Prostate gland (tissue), 2 donors: ENCODE measurements around the gene MGAT4A.

Experiments
- POLR2A ChIP-seq: fragments of 450-650 bp; IDR thresholded peaks from one replicate; pipeline ENCODE4 v1.6.1; 2016; ENCODE audit warnings: antibody characterized with exemption, mild to moderate bottlenecking
- TF ChIP-seq, protein P1 (sequence below), 4 experiments: fragments of 200-600 bp in 2 of 4; fragments of 450-650 bp in 2 of 4; sonication (generic) in 2 of 4; IDR thresholded peaks; 1 replicate in 3 of 4; 2 replicates in 1 of 4; pipeline ENCODE4 v1.5.1; 2016 to 2019; ENCODE audit warnings: antibody characterized with exemption in 4 of 4, mild to moderate bottlenecking in 2 of 4, moderate library complexity in 2 of 4

DNA sequence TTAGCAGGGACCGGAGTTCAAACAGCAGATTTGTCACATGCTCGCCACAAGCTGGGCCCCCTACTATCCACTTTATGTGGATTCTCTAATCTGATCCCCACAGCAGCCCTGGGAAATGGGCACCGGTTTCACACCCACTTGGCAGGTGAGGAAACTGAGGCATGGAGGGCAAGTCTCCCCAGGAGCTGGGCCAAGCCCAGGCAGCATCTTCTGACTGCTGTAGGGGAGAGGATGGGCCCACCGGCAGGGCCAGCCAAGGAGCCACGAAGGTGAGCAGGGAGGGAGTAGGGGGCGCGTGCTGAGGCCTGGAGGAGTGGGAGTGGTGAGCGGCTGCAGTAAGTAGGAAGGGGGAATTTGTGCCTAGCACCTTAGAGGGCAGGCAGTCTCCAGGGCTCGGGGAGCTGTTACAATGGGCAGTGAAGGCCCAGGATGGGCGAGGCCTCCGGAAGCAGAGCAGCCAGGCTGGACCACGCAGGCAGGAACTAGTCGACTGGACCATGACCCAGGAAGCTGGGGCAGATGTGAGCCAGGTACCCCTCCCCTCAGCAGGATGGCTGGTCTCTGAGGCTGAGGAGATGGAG lies 159.7 kb downstream of the MGAT4A start:
- TF ChIP-seq, protein P1, sequence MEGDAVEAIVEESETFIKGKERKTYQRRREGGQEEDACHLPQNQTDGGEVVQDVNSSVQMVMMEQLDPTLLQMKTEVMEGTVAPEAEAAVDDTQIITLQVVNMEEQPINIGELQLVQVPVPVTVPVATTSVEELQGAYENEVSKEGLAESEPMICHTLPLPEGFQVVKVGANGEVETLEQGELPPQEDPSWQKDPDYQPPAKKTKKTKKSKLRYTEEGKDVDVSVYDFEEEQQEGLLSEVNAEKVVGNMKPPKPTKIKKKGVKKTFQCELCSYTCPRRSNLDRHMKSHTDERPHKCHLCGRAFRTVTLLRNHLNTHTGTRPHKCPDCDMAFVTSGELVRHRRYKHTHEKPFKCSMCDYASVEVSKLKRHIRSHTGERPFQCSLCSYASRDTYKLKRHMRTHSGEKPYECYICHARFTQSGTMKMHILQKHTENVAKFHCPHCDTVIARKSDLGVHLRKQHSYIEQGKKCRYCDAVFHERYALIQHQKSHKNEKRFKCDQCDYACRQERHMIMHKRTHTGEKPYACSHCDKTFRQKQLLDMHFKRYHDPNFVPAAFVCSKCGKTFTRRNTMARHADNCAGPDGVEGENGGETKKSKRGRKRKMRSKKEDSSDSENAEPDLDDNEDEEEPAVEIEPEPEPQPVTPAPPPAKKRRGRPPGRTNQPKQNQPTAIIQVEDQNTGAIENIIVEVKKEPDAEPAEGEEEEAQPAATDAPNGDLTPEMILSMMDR (IDR thresholded peaks at IDR 0.05), result no peak
- TF ChIP-seq POLR2A, result no peak
